GM23248 (cell line): Measurements from ENCODE around the gene CPA1.

Source experiments
- EZH2 ChIP-seq: fragments of 200-600 bp; sonication (generic); IDR thresholded peaks from 2 replicates; pipeline ENCODE4 v1.6.1; 2018; ENCODE audit warnings: antibody characterized with exemption, mild to moderate bottlenecking; ENCODE audit not compliant: insufficient read depth, poor library complexity, severe bottlenecking
- EZH2phosphoT487 ChIP-seq: fragments of 200-600 bp; sonication (generic); IDR thresholded peaks from 2 replicates; pipeline ENCODE4 v1.6.1; 2018; ENCODE audit warnings: antibody characterized with exemption, moderate library complexity, mild to moderate bottlenecking, low read depth; ENCODE audit not compliant: insufficient read depth

DNA sequence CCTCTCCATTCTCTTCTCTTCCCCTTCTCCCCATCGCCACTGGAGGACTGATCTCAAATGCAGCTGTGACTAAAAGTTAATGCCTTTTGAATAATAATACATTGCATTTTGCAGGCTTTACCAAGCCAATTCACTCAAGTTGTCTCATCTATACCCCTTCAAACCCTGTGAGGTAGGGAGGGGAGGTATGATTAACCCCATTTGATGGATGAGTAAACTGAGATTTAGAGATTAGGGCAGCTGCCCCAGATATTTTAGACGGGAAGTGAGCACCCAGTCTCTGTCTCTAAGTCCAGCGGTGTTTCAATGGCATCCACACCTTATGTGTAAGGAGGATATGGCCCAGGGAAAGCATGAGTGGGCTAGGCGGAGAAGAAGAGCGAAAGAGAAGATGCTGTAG is 34.6 kb upstream of the CPA1 start:
- TF ChIP-seq EZH2 (no peak), EZH2phosphoT487 (no peak)
